ENCODE data around the gene USP5. TPM values are rescaled to one million over a fixed set of nuclear protein-coding genes. Genes with fewer than 3 reads are reported as not detected.

Gene USP5
- total RNA-seq, 6 donors from 2014 or later = 22.6 to 77.0 (median 35.6) TPM

- Histone ChIP-seq H3K9me3 (no peaks in the 10 kb centered on the region), H3K4me3 (no peak overlapping the region), H3K27me3 (no peaks in the 10 kb centered on the region), H3K4me1 (peaks cover 16 to 24% (median 17%) of the 10 kb centered on the region in 4 donors), H3K27ac (no peak overlapping the region), H3K36me3 (peaks cover 0 to 13% (median 1%) of the 10 kb centered on the region in 4 donors)
- TF ChIP-seq POLR2AphosphoS5 (IDR thresholded peaks at IDR 0.05) (no peak), EP300 (IDR thresholded peaks at IDR 0.05) (no peak), POLR2A (IDR thresholded peaks at IDR 0.05) (no peak), CTCF (IDR thresholded peaks at IDR 0.05) (no peak)
- 90 to 91% methylated on average over 15 of the region's 15 CpGs for WGBS, 2 donors
- ATAC-seq (ENCODE audit: low FRiP score in 2 of 2) = no peak
- DNase-seq = no peak
These were observed 60.4 kb downstream of the USP5 start for GRCh38 chr12:6912164-6912935.

GRCh38 chr12:6914246-6914946 is 62.4 kb downstream of the USP5 start, which contains the start of gene ENO2:
ENO2 (plus strand) TSS chr12:6914580; CDS start chr12:6915833, 1,253 bp downstream.
- H3K4me1 ChIP-seq = peaks cover 16 to 24% (median 17%) of the 10 kb centered on the region in 4 donors
- no peaks in the 10 kb centered on the region for H3K27me3 ChIP-seq
- TF ChIP-seq CTCF (IDR thresholded peaks at IDR 0.05) = peak in 1 of 6 experiments; percentile 5
- TF ChIP-seq EP300 (IDR thresholded peaks at IDR 0.05) = no peak
- peak in 2 of 4 donors; percentile 16 to 59 for TF ChIP-seq POLR2A (IDR thresholded peaks at IDR 0.05)
- TF ChIP-seq POLR2AphosphoS5 (IDR thresholded peaks at IDR 0.05) = no peak
- peaks cover 0 to 22% (median 7%) of the 10 kb centered on the region in 4 donors for H3K36me3 ChIP-seq
- ATAC-seq (ENCODE audit: low FRiP score in 2 of 2) (peak; percentile 81 to 94), DNase-seq (peak; percentile 82 to 95)
- no peaks in the 10 kb centered on the region for H3K9me3 ChIP-seq
- WGBS, 2 donors = 0 to 1% methylated on average over 22 to 41 of the region's 68 CpGs
- H3K27ac ChIP-seq = peak within 1 kb of the TSS; percentile 61 to 82 (median 76)
- H3K4me3 ChIP-seq = peak within 1 kb of the TSS; percentile 69 to 81 (median 78)

DNA sequence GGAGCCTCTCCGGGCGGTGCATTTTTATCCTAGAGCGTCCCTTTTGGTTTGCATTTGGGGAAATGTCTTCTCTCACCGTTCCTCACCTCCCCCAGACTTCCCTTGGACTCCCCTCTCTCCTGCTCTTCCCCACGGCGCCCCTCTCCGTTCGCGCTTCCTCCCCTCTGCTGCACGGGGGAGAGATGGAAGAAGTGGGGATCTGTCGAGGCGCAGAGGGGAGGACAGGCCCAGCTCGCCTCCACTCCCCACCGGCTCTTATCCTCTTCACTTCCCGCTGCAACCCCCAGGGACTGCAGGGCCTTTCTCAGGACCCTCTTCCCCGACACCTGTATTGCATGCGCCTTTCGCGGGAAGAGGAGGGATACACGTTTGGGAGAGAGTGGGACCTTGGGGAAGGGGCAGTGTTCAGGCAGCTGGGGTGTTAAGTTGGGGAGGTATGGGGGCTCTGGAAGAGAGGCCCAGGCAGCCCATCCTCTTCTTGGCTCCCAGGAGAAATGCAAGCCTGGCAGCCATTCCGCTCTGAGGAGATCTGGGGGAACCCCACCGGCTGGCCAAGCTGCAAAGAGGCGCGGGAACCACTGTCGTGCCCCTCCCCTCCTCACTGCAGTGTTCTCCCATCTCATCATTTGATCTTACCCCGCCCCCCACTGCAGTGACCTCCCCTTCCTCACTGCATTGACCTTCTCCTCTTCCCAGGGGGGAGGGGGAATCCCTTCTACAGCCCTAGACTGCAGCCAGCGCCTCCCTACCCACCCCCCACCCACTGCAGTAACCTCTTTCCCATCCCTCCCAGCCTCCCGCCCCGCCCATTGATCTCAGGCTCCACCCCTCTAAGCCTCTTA is 63.2 kb downstream of the USP5 start:
- Histone ChIP-seq H3K4me1 (peaks cover 16 to 24% (median 17%) of the 10 kb centered on the region in 4 donors), H3K27me3 (no peaks in the 10 kb centered on the region), H3K27ac (peak overlapping the region; percentile 61 to 82 (median 76)), H3K9me3 (no peaks in the 10 kb centered on the region), H3K4me3 (peak overlapping the region; percentile 69 to 81 (median 78)), H3K36me3 (peaks cover 0 to 25% (median 10%) of the 10 kb centered on the region in 4 donors)
- TF ChIP-seq EP300 (IDR thresholded peaks at IDR 0.05) = no peak
- TF ChIP-seq CTCF (IDR thresholded peaks at IDR 0.05) = no peak
- no peak for TF ChIP-seq POLR2A (IDR thresholded peaks at IDR 0.05)
- TF ChIP-seq POLR2AphosphoS5 (IDR thresholded peaks at IDR 0.05) = no peak
- no peak for DNase-seq
- WGBS, 2 donors = 24 to 29% methylated on average over 28 of the region's 29 CpGs
- ATAC-seq (ENCODE audit: low FRiP score in 2 of 2) = peak in 1 of 2 donors; percentile 34

DNA sequence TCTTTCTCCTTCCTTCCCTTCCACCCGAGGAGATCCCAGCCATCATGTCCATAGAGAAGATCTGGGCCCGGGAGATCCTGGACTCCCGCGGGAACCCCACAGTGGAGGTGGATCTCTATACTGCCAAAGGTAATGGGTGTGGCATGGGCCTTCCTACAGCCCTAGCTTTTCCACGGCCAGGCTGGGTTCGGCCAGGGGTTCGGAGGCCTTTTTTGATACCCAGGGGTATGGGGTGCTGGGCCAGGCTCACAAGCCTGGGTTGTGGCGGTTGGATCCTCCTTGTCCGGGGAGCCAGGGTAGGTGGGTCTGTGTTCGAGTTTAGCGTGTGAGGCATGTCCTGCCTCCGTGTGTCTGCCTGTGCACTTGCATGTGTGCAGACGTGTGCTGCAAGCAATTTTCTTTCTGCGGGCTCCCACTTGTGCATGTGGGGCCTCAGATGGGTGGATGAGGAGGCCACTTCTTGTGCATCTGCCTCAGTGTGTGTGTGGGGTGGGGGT is 63.9 kb downstream of the USP5 start:
- 78 to 86% methylated on average over 10 to 13 of the region's 14 CpGs for WGBS, 2 donors
- no peak for TF ChIP-seq EP300 (IDR thresholded peaks at IDR 0.05)
- no peak for TF ChIP-seq CTCF (IDR thresholded peaks at IDR 0.05)
- Histone ChIP-seq H3K4me3 (no peak overlapping the region), H3K27me3 (no peaks in the 10 kb centered on the region), H3K36me3 (peaks cover 0 to 25% (median 10%) of the 10 kb centered on the region in 4 donors), H3K27ac (no peak overlapping the region), H3K4me1 (peaks cover 16 to 24% (median 17%) of the 10 kb centered on the region in 4 donors), H3K9me3 (no peaks in the 10 kb centered on the region)
- no peak for DNase-seq
- ATAC-seq (ENCODE audit: low FRiP score in 2 of 2) = no peak

Data from upper lobe of left lung (tissue), 6 donors.